ENCODE results near the gene CAMTA1. TPM values are rescaled to one million over a fixed set of nuclear protein-coding genes. Genes with fewer than 3 reads are reported as not detected.

The CAMTA1 gene
- total and polyA plus RNA-seq, 9 of the 15 experiments (the other 6 are each of a cell fraction or from before 2014, with no cell fraction given) = 43.9 to 161 (median 65.9) TPM

DNA sequence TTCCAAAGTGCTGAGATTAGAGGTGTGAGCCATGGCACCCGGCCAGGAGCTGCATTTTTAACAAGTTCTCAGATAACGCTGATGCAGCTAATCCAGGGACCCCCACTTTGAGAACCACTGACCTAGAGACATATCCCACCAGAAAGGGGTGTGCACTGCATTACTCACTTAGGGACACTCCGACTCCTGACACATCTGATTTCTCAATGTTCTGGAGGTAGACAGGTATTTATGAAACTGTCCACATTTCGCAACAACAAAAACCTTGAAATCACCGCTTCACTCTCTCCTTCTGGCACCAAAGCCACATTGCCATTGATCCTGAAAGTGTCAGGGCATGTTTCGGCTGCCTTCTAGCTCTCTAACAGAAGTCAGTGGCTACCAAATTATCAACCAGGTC, 23.2 kb upstream of the CAMTA1 start (continued):
- TF ChIP-seq EZH2 (IDR thresholded peaks at IDR 0.05; ENCODE audit: borderline replicate concordance, low read depth, low read length) = 0 out of 2 replicates have a peak, but pooled peaks have one; percentile 58
- no peak for TF ChIP-seq ZSCAN32 (CRISPR knock-in tag; IDR thresholded peaks at IDR 0.05)

DNA sequence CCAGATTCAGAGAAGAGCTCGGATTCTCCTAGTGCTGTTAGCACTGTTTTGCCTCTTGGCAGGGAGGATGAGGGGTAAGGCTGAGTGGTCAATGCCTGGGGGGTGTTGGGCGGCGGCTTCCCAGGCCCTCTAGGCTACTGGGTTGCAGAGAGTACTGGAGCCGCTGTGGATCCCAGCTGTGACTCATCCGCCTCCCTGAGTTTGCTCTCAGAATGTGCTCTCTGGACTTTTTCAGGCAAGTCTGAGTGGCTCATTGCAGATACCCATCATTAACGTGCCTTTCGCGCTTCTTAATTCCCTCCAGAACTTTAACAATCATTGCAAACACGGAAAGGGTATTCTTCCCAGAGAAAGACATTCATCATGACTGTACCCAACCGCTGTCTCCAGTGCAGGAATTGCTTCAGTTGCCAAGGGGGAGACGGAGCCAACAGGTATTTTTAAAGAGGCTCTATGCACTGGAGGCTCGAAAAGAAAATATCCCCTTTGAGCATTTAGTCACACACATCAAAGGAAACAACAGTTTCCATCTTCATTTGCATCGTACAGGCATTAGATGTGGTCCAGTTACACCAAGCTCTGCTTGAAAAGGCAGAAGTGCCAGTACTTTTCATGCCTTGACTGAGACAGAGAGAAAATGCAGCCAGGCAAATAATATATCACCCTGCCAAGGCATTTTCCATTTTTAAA, 14.4 kb upstream of the CAMTA1 start:
- Histone ChIP-seq H3K4me3 (no peak overlapping the region), H3K36me3 (ENCODE audit: control insufficient read depth, insufficient read depth, low read length) (no peaks in the 10 kb centered on the region), H3K4me2 (ENCODE audit: insufficient read depth, low read length) (no peak overlapping the region), H3K27me3 (ENCODE audit: control insufficient read depth in 2 of 2, insufficient read depth in 2 of 2, low read length in 2 of 2) (peaks cover 30 to 39% of the 10 kb centered on the region in 2 experiments), H3K4me1 (replicated peaks in 1 of 2; ENCODE audit: control insufficient read depth in 2 of 2, insufficient read depth in 2 of 2, low read length in 2 of 2) (no peaks in the 10 kb centered on the region), H3K9me1 (ENCODE audit: control insufficient read depth, insufficient read depth, low read length) (no peaks in the 10 kb centered on the region), H3K9ac (ENCODE audit: insufficient read depth in 1 of 2, low read depth in 2 of 2, low read length in 2 of 2) (no peak overlapping the region), H3K79me2 (ENCODE audit: control insufficient read depth, insufficient read depth, low read length) (no peaks in the 10 kb centered on the region), H3K27ac (ENCODE audit: extremely low read depth, low read depth, low read length) (no peak overlapping the region), H2AFZ (ENCODE audit: low read depth, low read length) (no peak overlapping the region), H4K20me1 (replicated peaks; ENCODE audit: control insufficient read depth, insufficient read depth, low read length) (no peaks in the 10 kb centered on the region), H3K9me3 (replicated peaks; ENCODE audit: control insufficient read depth, insufficient read depth, low read depth, low read length) (no peaks in the 10 kb centered on the region)
- ATAC-seq (peak; percentile 75), DNase-seq (ENCODE audit: extremely low read depth in 1 of 4, low spot score in 3 of 4) (no peak), FAIRE-seq (no peak)
- CTCF ChIA-PET (ENCODE audit: low intra/inter-chr PET ratio) = no interaction called here
- intact Hi-C loops (cut with micrococcal nuclease) (loop anchor here (10.0 kb wide), 1 partner anchor 954 kb away; no protein-coding TSS in a partner anchor), in situ Hi-C loops (cut with MboI) (no loop called here)
- WGBS (ENCODE audit: insufficient coverage, low coverage, missing lambda C conversion rate) = 3% methylated on average over 13 of the region's 13 CpGs
- POLR2A ChIA-PET = interaction anchor here (1.2 to 2.5 kb wide), 3 partner anchors 10 to 14 kb away, joined by 5 to 10 read pairs (median 8); partner anchors contain the start of gene CAMTA1
- no TSS peak for BruUV-seq (replicated peaks)
- TF ChIP-seq, protein P1, sequence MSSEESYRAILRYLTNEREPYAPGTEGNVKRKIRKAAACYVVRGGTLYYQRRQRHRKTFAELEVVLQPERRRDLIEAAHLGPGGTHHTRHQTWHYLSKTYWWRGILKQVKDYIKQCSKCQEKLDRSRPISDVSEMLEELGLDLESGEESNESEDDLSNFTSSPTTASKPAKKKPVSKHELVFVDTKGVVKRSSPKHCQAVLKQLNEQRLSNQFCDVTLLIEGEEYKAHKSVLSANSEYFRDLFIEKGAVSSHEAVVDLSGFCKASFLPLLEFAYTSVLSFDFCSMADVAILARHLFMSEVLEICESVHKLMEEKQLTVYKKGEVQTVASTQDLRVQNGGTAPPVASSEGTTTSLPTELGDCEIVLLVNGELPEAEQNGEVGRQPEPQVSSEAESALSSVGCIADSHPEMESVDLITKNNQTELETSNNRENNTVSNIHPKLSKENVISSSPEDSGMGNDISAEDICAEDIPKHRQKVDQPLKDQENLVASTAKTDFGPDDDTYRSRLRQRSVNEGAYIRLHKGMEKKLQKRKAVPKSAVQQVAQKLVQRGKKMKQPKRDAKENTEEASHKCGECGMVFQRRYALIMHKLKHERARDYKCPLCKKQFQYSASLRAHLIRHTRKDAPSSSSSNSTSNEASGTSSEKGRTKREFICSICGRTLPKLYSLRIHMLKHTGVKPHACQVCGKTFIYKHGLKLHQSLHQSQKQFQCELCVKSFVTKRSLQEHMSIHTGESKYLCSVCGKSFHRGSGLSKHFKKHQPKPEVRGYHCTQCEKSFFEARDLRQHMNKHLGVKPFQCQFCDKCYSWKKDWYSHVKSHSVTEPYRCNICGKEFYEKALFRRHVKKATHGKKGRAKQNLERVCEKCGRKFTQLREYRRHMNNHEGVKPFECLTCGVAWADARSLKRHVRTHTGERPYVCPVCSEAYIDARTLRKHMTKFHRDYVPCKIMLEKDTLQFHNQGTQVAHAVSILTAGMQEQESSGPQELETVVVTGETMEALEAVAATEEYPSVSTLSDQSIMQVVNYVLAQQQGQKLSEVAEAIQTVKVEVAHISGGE (CRISPR knock-in tag; IDR thresholded peaks at IDR 0.05) = no peak
- TF ChIP-seq JUND (IDR thresholded peaks at IDR 0.05; ENCODE audit: borderline replicate concordance, low read depth, low read length) (peak; percentile 50; the same call in 1 of the 2 replicates), JUND (tag; IDR thresholded peaks at IDR 0.05; ENCODE audit: borderline replicate concordance, low read depth, low read length) (peak; percentile 24; the same call in 1 of the 3 replicates)
